ENCODE data around the gene ZNF26. TPM values are rescaled to one million over a fixed set of nuclear protein-coding genes. Genes with fewer than 3 reads are reported as not detected.

ZNF26 gene
- total RNA-seq, 1 donor from 2014 or later, result 12.6 TPM

GRCh38 chr12:132941336-132941954, 44.7 kb upstream of the ZNF26 start:
- DNase-seq (no peak), ATAC-seq (no peak)
- TF ChIP-seq CTCF (IDR thresholded peaks at IDR 0.05), result no peak
- no peaks in the 10 kb centered on the region for H3K27me3 ChIP-seq (ENCODE audit: low read depth)
- no peaks in the 10 kb centered on the region for H3K4me1 ChIP-seq
- H3K9me3 ChIP-seq, result peaks cover 87% of the 10 kb centered on the region
- no peak overlapping the region for H3K4me3 ChIP-seq
- no peak overlapping the region for H3K27ac ChIP-seq
- intact Hi-C loops (cut with DNase I), result no loop called here
- peaks cover 45% of the 10 kb centered on the region for H3K36me3 ChIP-seq

- intact Hi-C loops (cut with DNase I), result no loop called here
- no peak for TF ChIP-seq CTCF (IDR thresholded peaks at IDR 0.05)
- Histone ChIP-seq H3K27me3 (ENCODE audit: low read depth) (no peaks in the 10 kb centered on the region), H3K4me3 (no peak overlapping the region), H3K27ac (no peak overlapping the region), H3K9me3 (peaks cover 87% of the 10 kb centered on the region), H3K4me1 (no peaks in the 10 kb centered on the region), H3K36me3 (peaks cover 46% of the 10 kb centered on the region)
- ATAC-seq, result no peak
- no peak for DNase-seq
Measured at GRCh38 chr12:132942611-132943010, 43.6 kb upstream of the ZNF26 start.

- ATAC-seq, result no peak
- no peaks in the 10 kb centered on the region for H3K4me1 ChIP-seq
- no peak overlapping the region for H3K27ac ChIP-seq
- DNase-seq, result no peak
- H3K36me3 ChIP-seq, result peaks cover 54% of the 10 kb centered on the region
- H3K27me3 ChIP-seq (ENCODE audit: low read depth), result no peaks in the 10 kb centered on the region
- H3K9me3 ChIP-seq, result peaks cover 89% of the 10 kb centered on the region
- TF ChIP-seq CTCF (IDR thresholded peaks at IDR 0.05), result no peak
- intact Hi-C loops (cut with DNase I), result no loop called here
- no peak overlapping the region for H3K4me3 ChIP-seq
Measured at GRCh38 chr12:132945806-132946205, 40.4 kb upstream of the ZNF26 start.

- intact Hi-C loops (cut with DNase I), result no loop called here
- H3K27me3 ChIP-seq (ENCODE audit: low read depth), result no peaks in the 10 kb centered on the region
- peaks cover 84% of the 10 kb centered on the region for H3K9me3 ChIP-seq
- DNase-seq, result no peak
- no peak overlapping the region for H3K27ac ChIP-seq
- H3K4me1 ChIP-seq, result no peaks in the 10 kb centered on the region
- no peak overlapping the region for H3K4me3 ChIP-seq
- TF ChIP-seq CTCF (IDR thresholded peaks at IDR 0.05), result no peak
- peaks cover 54% of the 10 kb centered on the region for H3K36me3 ChIP-seq
- ATAC-seq, result no peak
Measured at GRCh38 chr12:132946246-132946820, 39.8 kb upstream of the ZNF26 start.

- no peaks in the 10 kb centered on the region for H3K4me1 ChIP-seq
- intact Hi-C loops (cut with DNase I), result no loop called here
- H3K4me3 ChIP-seq, result no peak overlapping the region
- no peak for TF ChIP-seq CTCF (IDR thresholded peaks at IDR 0.05)
- peaks cover 38% of the 10 kb centered on the region for H3K36me3 ChIP-seq
- peaks cover 81% of the 10 kb centered on the region for H3K9me3 ChIP-seq
- H3K27me3 ChIP-seq (ENCODE audit: low read depth), result no peaks in the 10 kb centered on the region
- H3K27ac ChIP-seq, result no peak overlapping the region
- DNase-seq (no peak), ATAC-seq (no peak)
Measured at GRCh38 chr12:132948146-132949066, 37.8 kb upstream of the ZNF26 start.

Measured in lower lobe of right lung (tissue), 2 donors.